Central memory CD4-positive, alpha-beta T cell (primary cell): Measurements from ENCODE around the gene NHS.

Experiments used
- DNase-seq: peaks from one replicate; pipeline ENCODE4 v3.0.0; 2022

The NHS gene

GRCh38 chrX:17740137-17741122, 365.4 kb downstream of the NHS start:
- DNase-seq, result no peak

GRCh38 chrX:17741123-17741511, 366.1 kb downstream of the NHS start:
- DNase-seq, result no peak

GRCh38 chrX:17743913-17744312, 368.9 kb downstream of the NHS start:
- no peak for DNase-seq

- no peak for DNase-seq
Observed at GRCh38 chrX:17744896-17745523, 370.0 kb downstream of the NHS start.

- DNase-seq, result no peak
Observed at GRCh38 chrX:17747692-17748091, 372.7 kb downstream of the NHS start.

GRCh38 chrX:17748684-17749083, 373.7 kb downstream of the NHS start:
- DNase-seq, result no peak

- DNase-seq, result no peak
Observed at GRCh38 chrX:17750436-17750835, 375.4 kb downstream of the NHS start.

DNA sequence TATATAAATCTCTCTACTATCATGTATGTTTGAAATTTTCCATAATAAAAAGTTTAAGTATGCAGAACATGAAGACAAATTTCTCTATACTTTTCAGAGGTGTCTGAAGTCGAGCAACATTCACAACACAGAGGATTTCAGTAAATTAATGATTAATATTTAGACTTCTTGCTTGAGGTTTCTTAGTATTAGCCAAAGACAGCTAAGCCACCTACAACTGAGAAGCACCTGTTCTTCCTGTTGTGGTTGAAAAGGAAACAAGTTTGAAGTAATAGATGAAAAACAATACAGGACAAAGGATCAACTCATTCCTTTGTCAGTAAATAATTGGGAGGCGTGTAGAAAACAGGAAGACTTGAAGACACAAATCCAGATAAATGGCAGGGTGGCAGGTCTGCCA, 383.4 kb downstream of the NHS start:
- DNase-seq, result no peak

GRCh38 chrX:17759990-17760389, 385.0 kb downstream of the NHS start:
- no peak for DNase-seq

GRCh38 chrX:17767734-17768133, 392.7 kb downstream of the NHS start:
- DNase-seq, result no peak

- DNase-seq, result no peak
Observed at GRCh38 chrX:17768997-17769396, 394.0 kb downstream of the NHS start.

DNA sequence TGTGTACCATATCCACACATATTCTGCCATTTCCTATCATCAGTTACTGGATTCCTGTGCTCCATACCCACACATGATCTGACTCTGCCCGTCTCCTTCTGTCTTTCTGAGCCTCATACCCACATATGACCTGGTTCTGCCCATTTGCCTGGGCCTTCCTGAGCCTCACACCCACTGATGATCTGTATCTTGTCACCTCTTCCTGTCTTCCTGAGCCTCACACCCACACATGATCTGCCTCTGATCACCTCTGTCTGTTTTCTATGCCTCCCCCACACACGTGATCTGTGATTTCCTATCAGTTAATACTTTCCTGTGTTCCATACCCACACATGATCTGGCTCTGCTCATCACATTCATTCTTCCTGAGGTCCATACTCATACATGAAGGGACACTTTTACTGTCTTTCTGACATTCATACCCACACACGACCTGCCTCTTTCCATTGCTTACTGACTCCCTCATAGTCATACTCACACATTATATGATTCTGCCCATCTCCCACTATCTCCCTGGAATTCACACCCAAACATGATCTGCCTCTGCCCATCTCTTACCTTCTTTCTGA, 394.8 kb downstream of the NHS start:
- DNase-seq, result peak; percentile 8

DNA sequence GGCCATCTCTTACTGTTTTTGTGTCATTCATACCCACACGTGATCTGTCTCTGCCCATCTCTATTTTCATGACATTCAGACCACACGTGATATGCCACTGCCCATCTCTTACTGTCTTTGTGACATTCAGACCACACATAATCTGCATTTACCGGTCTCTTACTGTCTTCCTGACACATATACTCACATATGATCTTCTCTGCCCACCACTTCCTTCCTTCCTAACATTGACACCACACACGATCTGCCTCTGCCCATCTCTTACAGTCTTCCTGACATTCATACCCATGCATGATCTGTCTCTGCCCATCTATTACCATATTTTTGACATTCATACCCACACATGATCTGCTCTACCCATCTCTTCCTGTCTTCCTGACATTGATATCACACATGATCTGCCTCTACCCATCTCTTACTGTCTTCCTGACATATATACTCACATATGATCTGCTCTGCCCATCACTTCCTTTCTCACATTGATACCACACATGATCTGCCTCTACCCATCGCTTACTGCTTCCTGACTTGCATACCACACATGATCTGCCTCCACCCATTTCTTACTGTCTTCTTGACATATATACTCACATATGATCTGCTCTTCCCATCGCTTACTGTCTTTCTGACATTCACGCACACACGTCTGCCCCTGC, 398.3 kb downstream of the NHS start:
- no peak for DNase-seq

GRCh38 chrX:17774053-17774452, 399.1 kb downstream of the NHS start:
- DNase-seq, result no peak

DNA sequence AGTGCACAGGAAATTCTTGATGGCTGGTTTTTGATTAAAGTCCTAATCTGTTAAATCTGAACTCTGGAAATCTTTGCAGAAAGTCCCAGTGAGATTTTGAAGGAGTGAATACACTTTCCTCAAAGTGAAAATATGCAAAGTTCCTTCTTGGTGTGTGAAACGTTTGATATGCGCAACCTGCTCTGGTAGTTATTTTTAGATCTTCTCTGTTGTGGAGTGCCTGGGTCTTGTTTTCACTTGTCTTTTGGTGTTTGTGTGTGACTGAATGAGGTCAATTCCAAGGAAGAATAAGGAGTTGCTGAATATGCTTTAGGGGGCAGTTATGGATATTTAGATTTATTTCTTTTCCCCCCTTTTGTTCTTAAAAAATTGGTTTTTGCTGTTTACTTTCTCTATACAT, 404.0 kb downstream of the NHS start:
- no peak for DNase-seq

DNA sequence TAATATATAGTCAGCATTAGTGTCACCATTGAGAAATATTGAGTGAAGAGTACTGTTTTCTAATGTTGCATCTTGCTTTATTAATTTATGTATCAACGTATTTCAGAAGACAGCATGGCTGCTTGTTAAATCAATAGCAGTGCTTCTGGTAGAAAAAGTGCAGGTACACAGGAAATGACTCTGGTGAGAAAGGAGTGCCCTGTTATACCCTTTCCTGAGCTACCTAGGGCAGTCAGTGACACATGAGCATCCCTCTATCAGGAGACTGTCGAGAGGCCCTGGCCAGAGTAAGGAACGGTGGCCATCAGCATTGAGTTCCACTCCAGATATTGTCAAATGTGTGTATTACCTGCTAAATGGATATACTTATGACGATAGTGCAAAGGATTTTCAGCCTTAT, 404.4 kb downstream of the NHS start:
- no peak for DNase-seq
